LNCAP (cell line): ENCODE results near the gene STAMBP.

Source experiments
- CTCF ChIP-seq: fragments of 450-650 bp; IDR thresholded peaks from 2 replicates; pipeline ENCODE4 v1.5.1; 2017; ENCODE audit warnings: mild to moderate bottlenecking

The STAMBP gene

GRCh38 chr2:73839653-73840411, 11.1 kb downstream of the STAMBP start:
- no peak for TF ChIP-seq CTCF

GRCh38 chr2:73841912-73842738, 13.4 kb downstream of the STAMBP start:
- no peak for TF ChIP-seq CTCF

- TF ChIP-seq CTCF = no peak
These were observed 13.9 kb downstream of the STAMBP start for GRCh38 chr2:73842739-73843019.

GRCh38 chr2:73844087-73844486, 15.3 kb downstream of the STAMBP start:
- no peak for TF ChIP-seq CTCF

GRCh38 chr2:73850009-73850408, 21.2 kb downstream of the STAMBP start:
- TF ChIP-seq CTCF = no peak

- TF ChIP-seq CTCF = no peak
These were observed 22.5 kb downstream of the STAMBP start for GRCh38 chr2:73851274-73851673.

GRCh38 chr2:73852020-73852419, 23.3 kb downstream of the STAMBP start:
- no peak for TF ChIP-seq CTCF
